BJ (cell line): ENCODE data around the gene PRDM12. TPM values are rescaled to one million over a fixed set of nuclear protein-coding genes. Genes with fewer than 3 reads are reported as not detected.

ENCODE experiments used
- CTCF ChIA-PET: fragments of 350-600 bp; formaldehyde crosslinking; extraction: SDS; loops from one replicate; lab custom pipeline; 2021; ENCODE audit warnings: antibody characterized with exemption, inconsistent platforms; lab: Yijun Ruan, JAX
- POLR2A ChIA-PET: fragments of 300-600 bp; sonication (Branson Sonifier 250); formaldehyde crosslinking; extraction: SDS; loops from one replicate; lab custom pipeline; 2021; ENCODE audit warnings: antibody characterized with exemption; lab: Charles Lee
- DNase-seq: peaks from one replicate; pipeline ENCODE4 v3.0.0-alpha.2; 2011; ENCODE audit warnings: low read depth
- H3K27me3 ChIP-seq: 2 replicates; pipeline ENCODE4 v1.6.0; 2011; ENCODE audit warnings: low read length; ENCODE audit not compliant: control insufficient read depth, insufficient read depth
- H3K36me3 ChIP-seq: 2 replicates; pipeline ENCODE4 v1.5.1; 2011; ENCODE audit warnings: low read length; ENCODE audit not compliant: control insufficient read depth, insufficient read depth
- H3K4me3 ChIP-seq: 2 replicates; pipeline ENCODE4 v1.5.1; 2011; ENCODE audit warnings: low read depth, mild to moderate bottlenecking, control low read depth, low read length
- polyA plus RNA-seq: library from polyadenylated mRNA; depleted of rRNA; stranded (reverse); fragments of >200 nt; gene quantifications from 2 replicates; pipeline ENCODE4 v1.2.3, GENCODE V29; 2011
- TF ChIP-seq, protein P1 (sequence below): IDR thresholded peaks from 2 replicates; pipeline ENCODE4 v1.5.1; 2011; ENCODE audit warnings: low read depth, mild to moderate bottlenecking, control low read depth, inconsistent platforms, low read length, moderate library complexity; ENCODE audit not compliant: insufficient read depth

Gene PRDM12
- polyA plus RNA-seq, 1 experiment, result not detected

DNA sequence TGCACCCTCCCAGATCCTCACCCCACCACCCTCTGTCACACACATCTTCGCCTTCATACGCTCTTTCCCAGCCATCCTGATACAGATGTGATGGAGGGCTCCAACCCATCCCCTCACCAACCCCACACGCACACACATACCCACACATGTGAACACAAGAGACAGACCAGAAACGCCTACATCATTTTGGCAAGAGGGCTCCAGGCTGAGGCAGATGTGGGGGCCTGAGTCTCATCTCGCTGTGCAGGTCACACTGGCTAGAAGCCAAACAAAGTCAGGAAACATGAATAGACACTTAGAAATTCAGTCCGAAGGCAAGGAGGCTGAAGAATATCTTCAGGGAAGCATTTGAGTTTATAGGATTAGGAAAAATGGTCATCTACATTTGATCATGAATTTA, 6.2 kb downstream of the PRDM12 start:
- ChIA-PET POLR2A (no interaction called here), CTCF (no interaction called here)
- Histone ChIP-seq H3K36me3 (no peaks in the 10 kb centered on the region), H3K27me3 (peaks cover 26% of the 10 kb centered on the region), H3K4me3 (no peak overlapping the region)
- TF ChIP-seq, protein P1, sequence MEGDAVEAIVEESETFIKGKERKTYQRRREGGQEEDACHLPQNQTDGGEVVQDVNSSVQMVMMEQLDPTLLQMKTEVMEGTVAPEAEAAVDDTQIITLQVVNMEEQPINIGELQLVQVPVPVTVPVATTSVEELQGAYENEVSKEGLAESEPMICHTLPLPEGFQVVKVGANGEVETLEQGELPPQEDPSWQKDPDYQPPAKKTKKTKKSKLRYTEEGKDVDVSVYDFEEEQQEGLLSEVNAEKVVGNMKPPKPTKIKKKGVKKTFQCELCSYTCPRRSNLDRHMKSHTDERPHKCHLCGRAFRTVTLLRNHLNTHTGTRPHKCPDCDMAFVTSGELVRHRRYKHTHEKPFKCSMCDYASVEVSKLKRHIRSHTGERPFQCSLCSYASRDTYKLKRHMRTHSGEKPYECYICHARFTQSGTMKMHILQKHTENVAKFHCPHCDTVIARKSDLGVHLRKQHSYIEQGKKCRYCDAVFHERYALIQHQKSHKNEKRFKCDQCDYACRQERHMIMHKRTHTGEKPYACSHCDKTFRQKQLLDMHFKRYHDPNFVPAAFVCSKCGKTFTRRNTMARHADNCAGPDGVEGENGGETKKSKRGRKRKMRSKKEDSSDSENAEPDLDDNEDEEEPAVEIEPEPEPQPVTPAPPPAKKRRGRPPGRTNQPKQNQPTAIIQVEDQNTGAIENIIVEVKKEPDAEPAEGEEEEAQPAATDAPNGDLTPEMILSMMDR, result no peak
- no peak for DNase-seq

DNA sequence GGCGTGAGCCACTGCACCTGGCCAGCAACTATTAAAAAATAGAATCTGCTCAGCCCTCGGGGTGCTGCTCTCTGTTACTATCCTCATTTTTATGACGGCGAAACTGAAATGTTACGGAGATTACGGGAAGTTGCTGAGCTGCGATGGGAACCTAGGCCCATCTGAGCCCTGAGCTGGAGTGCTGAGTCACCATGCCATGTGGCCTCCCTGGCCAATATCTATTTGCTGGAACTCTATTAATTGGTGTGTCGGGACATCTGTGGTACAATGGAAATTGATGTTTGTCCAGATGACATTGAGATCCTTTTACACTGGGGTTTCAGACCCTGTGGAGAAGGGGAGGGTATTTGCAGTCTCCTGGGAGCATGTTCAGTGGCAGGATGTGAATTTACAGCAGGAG, 8.1 kb downstream of the PRDM12 start:
- no peak for DNase-seq
- TF ChIP-seq, protein P1, result no peak
- ChIA-PET POLR2A (no interaction called here), CTCF (interaction anchor here (1.3 to 1.7 kb wide), 2 partner anchors 10 to 12 kb away, joined by 6 to 7 read pairs; no protein-coding TSS in a partner anchor)
- H3K27me3 ChIP-seq, result peaks cover 11% of the 10 kb centered on the region
- H3K36me3 ChIP-seq, result no peaks in the 10 kb centered on the region
- no peak overlapping the region for H3K4me3 ChIP-seq

DNA sequence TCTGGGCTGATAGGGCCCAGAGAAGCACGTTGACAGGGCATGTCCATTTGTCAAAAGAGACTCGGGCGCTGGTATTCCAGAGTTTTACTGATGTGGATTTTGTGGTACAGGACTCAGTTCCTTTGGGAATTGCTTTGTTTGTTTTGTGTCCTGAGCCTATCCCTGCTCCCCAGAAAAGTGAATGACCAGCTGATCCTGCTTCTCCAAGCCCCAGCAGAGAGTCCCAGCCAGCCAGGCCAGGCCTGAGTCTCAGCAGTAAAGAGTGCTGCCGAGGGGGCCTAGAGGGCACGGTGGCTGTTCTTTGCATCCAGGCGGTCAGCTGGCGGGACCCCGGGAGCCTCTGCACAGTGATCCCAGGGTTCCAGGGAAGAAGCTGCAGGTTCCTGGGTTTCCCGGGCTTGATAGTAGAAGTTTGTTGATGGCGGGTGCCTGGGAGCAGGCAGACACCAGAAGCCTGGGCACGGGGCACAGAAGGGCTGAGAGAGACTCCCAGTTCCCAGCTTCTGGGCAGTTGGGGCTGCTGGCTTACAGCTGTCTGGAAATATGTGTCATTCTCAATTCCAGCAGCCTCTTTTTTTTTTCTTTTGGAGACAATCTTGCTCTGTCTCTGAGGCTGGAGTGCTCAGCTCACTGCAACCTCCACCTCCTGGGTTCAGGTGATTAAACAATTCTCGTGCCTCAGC, 8.7 kb downstream of the PRDM12 start:
- CTCF ChIA-PET, result interaction anchor here (0.7 to 1.7 kb wide), 3 partner anchors 9 to 208 kb away, joined by 4 to 7 read pairs (median 6); no protein-coding TSS in a partner anchor
- POLR2A ChIA-PET, result no interaction called here
- no peak for DNase-seq

DNA sequence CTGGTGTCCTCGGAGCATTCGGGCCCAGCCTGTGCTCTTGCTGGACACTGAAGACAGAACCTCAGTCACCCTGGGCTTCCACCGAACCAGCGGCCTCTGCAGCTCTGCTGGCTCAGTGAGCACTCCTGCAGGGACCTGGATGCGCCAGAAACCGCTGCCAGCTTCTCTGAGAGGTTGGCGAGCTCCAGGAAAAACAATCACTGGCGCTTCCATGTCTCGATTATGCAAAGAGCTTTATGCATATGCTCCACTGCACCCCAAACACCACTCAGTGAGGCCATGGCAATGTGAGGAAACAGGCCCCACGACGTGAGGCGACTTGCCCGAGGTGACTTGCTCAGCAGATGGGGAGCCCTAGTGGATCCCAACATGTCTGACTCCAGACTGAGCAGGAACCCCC, 11.0 kb downstream of the PRDM12 start:
- no peak for DNase-seq
- CTCF ChIA-PET, result no interaction called here
- POLR2A ChIA-PET, result no interaction called here

More for the DNA sequence above, 8.7 kb downstream of the PRDM12 start:
- no peak overlapping the region for H3K4me3 ChIP-seq
- H3K27me3 ChIP-seq, result peaks cover 6% of the 10 kb centered on the region
- no peaks in the 10 kb centered on the region for H3K36me3 ChIP-seq
- TF ChIP-seq, protein P1, result no peak

DNA sequence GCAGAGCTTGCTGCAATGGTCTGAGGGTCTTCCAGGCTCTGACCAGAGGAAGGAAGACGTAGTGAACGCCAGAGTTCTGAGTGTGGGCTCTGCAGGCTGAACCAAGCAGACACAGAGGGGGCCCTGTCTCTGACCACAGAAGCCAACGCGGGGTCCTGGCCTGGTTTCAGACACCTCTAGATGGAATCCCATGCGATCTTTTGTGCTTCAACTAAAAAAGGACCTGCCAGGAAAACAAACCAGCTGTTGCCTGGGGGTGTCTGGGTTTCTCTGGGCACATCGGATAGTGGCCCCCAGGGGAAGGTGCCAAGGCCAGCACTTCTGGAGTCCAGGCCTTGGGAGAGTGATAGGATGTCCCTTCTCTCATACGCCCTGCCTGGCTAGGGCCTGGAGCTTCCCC, 12.9 kb downstream of the PRDM12 start:
- Histone ChIP-seq H3K27me3 (peaks cover 9% of the 10 kb centered on the region), H3K4me3 (no peak overlapping the region), H3K36me3 (no peaks in the 10 kb centered on the region)
- DNase-seq, result no peak
- TF ChIP-seq, protein P1, result no peak
- ChIA-PET CTCF (interaction anchor here (1.3 kb wide), 1 partner anchor 217 kb away, joined by 3 read pairs; no protein-coding TSS in a partner anchor), POLR2A (no interaction called here)

More for the DNA sequence above, 11.0 kb downstream of the PRDM12 start:
- H3K36me3 ChIP-seq, result no peaks in the 10 kb centered on the region
- H3K27me3 ChIP-seq, result peaks cover 6% of the 10 kb centered on the region
- no peak overlapping the region for H3K4me3 ChIP-seq
- TF ChIP-seq, protein P1, result no peak
